GM12874 (cell line): ENCODE data around the gene ANKRD30A.

ENCODE experiments used
- TF ChIP-seq, protein P1 (sequence below): IDR thresholded peaks from 2 replicates; pipeline ENCODE4 v1.5.1; 2011; ENCODE audit warnings: low read depth, mild to moderate bottlenecking, control low read depth, low read length, moderate library complexity; ENCODE audit not compliant: insufficient read depth

The ANKRD30A gene

GRCh38 chr10:37381271-37381670, 255.9 kb downstream of the ANKRD30A start:
- TF ChIP-seq, protein P1, sequence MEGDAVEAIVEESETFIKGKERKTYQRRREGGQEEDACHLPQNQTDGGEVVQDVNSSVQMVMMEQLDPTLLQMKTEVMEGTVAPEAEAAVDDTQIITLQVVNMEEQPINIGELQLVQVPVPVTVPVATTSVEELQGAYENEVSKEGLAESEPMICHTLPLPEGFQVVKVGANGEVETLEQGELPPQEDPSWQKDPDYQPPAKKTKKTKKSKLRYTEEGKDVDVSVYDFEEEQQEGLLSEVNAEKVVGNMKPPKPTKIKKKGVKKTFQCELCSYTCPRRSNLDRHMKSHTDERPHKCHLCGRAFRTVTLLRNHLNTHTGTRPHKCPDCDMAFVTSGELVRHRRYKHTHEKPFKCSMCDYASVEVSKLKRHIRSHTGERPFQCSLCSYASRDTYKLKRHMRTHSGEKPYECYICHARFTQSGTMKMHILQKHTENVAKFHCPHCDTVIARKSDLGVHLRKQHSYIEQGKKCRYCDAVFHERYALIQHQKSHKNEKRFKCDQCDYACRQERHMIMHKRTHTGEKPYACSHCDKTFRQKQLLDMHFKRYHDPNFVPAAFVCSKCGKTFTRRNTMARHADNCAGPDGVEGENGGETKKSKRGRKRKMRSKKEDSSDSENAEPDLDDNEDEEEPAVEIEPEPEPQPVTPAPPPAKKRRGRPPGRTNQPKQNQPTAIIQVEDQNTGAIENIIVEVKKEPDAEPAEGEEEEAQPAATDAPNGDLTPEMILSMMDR = no peak

DNA sequence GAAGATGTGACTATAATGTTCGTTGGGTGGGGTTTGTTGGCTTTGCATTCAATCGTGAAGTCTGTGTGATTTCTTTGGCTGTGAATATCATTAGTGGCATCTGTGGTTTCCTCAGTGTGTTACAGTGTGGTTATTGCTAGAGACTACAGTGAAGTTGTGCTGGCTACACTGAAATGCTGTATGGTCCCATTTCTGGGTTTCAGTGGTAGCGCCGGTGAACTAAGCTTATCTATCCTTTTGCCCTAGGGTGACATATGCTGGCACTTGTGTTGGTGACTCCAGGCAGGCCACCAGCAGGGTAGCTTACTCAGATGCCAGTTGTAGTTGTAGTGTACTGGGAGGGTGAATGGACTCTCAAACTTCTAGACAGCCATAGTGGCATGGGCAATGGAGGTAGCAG, 259.5 kb downstream of the ANKRD30A start:
- TF ChIP-seq, protein P1 = no peak

GRCh38 chr10:37390926-37391325, 265.5 kb downstream of the ANKRD30A start:
- TF ChIP-seq, protein P1 = no peak

- TF ChIP-seq, protein P1 = no peak
Measured at GRCh38 chr10:37401225-37401624, 275.8 kb downstream of the ANKRD30A start.

- TF ChIP-seq, protein P1 = no peak
Measured at GRCh38 chr10:37403776-37404175, 278.4 kb downstream of the ANKRD30A start.
